GM15510 (cell line): ENCODE measurements around the gene AKAP6.

Source experiments
- POLR2A ChIP-seq: IDR thresholded peaks from 3 replicates; pipeline ENCODE4 v1.6.1; 2011; ENCODE audit warnings: borderline replicate concordance; ENCODE audit not compliant: insufficient read length; ENCODE audit errors: extremely low read depth

The AKAP6 gene

DNA sequence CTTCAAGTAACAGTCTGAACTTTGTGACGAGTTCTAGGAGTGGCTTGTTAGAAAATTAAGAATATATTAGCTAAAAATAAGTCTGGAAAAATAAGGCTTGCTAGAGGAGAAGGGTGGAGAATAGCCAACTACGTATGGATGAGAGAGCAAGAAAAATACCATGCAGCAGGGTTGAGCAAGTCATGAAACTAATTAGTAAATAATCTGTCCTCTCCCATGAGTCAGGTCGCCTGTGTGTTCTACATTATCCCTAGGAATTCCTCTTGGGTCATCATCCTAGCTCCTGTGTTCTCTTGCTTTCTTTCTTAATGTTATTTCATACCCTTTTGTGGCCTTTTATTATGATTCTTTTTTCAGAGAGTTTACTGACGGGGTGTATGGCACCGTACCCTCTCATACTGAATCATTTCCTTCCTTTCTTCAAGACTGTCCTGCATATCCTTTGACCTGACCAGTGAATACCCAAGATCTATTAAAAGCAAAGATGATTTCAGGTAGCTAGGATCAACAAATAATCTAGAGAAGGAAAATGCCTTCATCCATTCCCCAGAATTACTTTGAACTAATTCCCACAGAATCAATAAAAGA lies 432.4 kb downstream of the AKAP6 start:
- no peak for TF ChIP-seq POLR2A

DNA sequence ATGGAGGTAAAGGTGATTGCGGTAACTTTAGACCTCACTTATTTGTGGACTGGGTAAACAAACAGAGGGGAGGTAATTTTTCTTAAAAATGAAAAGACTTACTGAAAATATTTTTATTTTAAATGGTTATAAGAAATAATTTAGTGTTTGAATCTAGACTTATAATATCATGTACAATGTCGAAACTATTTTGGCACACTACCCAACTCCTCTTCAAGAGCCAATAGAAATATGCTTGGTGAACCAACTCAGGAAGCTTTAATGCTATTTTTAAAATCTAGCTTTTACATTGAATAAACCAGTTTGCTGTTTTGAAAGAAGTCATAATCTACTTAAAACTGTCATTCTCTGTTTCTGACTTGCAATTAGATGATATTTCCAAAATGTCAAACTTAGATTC lies 433.8 kb downstream of the AKAP6 start:
- no peak for TF ChIP-seq POLR2A

DNA sequence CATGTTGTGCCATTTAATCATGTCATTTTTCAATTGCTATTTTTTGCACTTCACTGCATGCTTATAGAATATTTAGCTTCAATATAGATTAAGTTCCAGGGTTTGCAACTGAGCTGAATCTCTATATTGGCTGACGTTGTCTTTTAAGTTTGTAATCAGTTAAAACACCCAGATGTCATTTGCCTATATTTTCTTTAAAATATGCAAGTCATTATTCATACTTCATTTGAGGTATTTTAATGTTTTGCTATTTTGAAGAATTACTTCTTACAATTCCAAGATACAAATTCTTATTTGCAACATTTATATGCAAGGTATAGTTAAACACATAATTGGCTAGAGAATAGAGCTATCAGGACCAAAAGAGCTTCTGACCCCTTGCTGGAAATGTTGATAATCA lies 434.6 kb downstream of the AKAP6 start:
- TF ChIP-seq POLR2A, result no peak

DNA sequence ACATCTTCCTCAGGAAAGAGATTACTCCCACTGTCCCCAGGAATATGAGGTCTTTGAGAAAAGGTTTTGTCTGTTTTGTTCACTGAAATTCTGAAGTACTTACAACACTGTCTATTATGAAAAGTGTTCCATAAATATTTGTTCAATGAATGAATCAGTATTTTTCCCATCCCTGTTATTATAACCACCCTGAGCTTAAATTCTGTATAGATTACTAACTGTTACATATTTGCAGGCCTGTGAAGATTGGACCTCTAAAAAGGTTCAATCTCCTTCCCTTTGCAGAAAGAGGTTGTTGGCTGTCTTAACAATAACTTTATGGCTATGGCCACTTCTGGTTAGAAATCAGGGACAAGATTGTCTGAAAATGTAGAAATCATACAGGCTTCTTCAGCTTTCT lies 435.0 kb downstream of the AKAP6 start:
- TF ChIP-seq POLR2A, result no peak

DNA sequence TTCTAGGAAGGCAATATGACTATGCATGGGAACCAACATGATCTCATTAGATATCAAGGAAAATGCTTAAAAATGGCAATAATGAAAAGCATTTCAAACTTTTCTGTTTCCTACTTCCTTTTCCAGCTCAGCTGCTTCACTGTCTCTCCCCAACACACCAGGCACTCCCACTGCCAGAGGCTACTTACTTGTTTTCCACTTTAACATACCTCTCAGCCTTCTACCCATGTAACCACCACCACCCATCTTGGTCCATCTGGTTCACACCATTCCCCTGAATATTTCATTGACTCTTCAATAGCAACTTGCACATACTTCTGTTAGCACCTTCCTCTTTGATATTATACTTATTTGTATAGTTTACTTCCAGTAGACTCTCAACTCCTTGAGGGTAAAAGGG lies 441.3 kb downstream of the AKAP6 start:
- no peak for TF ChIP-seq POLR2A

DNA sequence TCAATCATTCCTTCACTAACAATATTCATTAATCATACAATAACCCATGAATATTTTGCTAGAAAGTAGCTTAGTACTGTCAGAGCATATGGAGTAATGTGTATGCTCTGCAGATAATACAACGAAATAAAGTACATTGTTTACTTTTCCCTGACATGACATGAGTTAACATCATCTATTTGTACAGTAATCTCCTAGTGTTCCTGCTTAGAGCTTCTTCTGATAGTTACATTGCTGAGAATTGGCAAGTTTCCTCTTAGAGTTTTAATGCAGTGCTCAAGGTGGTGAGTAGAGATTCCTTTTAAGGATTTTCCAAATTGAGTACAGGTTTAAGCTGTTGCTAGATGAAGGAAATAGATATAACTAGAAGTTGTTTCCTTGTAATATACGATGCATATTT lies 445.1 kb downstream of the AKAP6 start:
- TF ChIP-seq POLR2A, result no peak

DNA sequence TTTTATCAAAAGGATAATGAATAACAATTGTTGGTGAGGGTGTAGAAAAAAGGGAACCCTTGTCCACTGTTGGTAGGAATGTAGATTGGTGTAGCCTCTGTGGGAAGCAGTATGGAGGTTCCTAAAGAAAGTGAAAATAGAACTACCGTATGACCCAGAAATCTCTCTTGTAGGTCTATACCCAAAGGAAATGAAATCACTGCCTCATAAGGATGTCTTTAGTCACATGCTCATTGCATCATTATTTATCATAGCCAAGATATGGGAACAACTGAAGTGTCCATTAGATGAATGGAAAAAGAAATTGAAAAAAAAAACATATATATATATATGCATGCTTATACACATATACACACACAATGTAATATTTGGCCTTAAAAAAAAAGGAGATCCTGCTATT lies 450.7 kb downstream of the AKAP6 start:
- no peak for TF ChIP-seq POLR2A

DNA sequence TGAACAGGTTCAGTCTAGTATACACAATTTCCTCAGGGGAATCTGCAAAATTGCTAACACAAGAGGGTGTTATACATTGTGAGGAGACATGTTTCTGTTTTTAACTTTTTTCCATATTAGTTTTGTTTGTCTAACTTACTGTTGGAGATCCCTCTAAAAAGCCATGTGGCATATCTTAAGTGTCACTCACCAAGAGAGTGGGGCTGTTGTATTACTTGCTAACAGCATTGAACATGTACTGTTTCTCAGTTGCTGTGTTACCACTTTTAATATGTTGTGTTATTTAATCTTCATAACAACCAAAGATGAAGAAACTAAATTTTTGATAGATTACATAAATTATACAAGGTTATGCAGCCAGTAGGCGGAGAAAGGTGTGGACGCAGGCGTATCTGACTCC lies 455.3 kb downstream of the AKAP6 start:
- no peak for TF ChIP-seq POLR2A

DNA sequence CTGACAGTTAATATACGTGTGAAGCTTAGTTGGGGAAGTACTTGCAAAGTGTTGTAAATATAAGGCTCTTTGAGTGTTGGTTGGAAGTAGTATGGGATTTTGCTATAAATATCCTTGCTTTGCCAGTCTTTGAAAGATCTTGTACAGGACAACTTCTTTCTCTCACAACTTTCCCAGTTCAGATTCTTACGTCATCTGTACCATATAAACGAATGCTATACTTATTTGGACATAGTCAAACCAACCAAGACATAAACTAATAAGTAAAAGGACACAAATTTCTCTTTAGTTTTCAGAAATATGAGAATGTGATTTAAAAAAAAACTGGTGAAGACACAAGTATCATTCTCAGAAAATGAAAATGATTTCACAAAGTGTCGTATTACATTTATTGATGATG lies 456.5 kb downstream of the AKAP6 start:
- no peak for TF ChIP-seq POLR2A

DNA sequence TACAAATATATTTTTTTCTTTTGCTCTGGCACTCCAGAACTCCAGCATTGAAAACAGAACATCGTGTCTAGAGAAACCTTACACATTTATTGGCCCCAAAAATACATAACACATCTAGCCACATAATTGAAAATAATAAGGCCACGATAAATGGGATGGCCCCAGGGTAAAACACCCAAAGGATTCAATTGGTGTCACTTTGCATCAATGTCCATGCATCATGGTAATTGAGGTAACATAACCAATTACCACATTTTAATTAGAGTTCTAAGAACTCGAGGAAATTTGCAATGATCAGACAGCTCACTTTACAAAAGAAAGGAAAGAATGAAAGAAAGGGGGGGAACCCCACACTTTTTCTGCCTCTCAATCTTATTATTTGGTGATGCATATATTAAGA lies 457.8 kb downstream of the AKAP6 start:
- no peak for TF ChIP-seq POLR2A

DNA sequence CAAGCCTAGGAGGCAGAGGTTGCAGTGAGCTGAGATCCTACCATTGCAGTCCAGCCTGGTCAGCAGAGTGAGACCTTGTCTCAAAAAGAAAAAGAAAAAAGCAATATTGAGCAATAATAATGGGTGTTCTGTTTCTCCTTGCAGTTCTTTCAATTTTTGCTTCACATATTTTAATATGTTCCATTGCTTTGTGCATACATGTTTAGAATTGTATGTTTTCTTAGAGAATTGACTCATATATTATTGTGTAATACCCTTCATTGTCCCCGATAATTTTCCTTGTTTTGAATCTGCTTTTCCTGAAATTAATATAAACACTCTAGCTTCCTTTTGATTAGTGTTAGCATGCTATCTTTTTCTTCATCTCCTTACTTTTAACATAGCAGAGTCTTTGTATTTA lies 471.2 kb downstream of the AKAP6 start:
- TF ChIP-seq POLR2A, result no peak

DNA sequence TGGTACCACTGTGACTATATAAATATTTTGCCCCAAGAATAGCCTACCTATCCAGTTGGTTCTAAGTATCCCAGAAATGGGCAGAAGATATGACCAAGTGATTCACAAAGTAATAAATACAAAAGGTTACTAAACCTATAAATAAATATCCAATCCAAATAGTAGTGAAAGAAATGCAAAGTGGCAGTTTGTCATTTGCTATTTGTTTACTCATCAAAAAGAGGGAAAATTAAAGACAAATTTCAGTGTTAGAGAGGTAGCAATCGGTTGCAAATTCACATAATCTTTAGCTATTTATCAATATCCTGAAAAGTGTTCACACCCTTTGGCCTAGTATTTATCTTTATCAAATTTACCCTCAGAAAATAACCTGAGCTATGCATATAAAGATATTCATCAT lies 473.2 kb downstream of the AKAP6 start:
- no peak for TF ChIP-seq POLR2A

DNA sequence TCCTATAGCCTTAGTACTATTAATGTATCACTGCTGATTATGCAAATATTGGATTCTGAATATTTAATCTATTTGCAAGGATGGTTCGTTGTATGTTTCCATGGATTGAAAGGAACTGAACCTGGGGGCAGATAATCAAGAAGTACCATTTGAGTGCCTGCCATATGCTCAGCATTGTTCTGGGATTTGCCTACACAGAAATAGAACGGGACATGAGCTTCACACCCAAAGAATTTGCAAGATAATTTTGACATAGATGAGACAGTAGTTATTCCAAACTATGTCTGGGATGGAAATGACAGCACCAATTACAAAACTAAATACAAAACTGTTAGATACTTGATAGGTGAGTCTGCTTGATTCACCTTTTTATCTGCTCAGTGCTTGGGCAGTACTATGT lies 476.9 kb downstream of the AKAP6 start:
- TF ChIP-seq POLR2A, result no peak

DNA sequence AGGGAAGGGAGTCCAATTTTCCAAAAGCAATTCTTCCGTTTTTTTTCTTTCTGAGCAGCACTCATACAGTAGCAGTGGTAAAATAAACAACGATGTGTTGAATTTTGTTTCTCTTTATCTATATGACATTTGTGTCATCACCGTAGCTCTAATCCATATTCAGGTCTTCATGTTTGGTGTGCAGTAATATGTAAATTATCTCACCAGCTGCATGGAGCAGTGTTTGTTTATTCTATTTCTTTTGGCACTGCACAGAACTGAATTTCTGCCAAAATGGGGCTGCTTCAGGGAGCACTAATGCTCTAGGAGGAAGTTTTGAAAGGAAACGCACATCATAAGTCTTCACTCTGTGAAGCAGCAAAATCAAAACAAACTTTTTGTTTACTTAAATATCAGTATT lies 479.5 kb downstream of the AKAP6 start:
- TF ChIP-seq POLR2A, result no peak

DNA sequence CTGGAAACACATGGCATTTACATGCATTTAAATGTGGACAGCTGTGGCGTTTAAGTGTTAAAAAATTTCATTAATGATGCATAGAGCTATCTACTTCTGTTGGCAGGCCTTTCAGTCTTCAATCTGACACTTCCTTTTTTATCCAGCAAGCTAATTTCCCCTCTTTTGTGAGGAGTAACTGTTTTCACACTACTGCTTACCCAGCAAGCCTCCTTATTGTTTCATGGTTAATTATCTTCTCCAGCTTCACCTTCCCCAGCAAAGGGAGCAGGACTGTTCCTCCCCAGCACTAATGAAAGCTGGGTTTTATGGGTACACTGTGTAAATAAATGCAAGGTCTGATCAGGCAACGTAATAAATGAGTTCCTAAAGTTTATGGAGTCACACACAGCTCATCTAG lies 480.2 kb downstream of the AKAP6 start:
- no peak for TF ChIP-seq POLR2A

DNA sequence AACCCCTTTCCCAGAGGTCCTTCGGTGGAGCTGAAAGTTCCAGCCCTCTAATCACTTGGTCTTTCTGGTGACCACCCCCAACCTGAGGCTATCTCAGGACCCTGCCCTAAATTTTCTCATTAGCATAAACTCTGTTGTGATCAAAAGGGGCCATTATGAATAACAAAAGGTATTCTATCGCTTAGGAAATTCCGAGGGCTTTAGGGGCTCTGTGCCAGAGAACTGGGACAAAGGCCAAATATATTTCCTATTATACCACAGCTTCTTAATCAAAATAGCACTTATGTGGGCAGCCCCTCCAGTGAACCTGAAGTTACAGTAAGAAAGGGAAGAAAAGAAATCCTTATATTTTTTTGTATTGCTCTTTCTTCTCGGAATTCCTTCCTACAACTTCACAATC lies 484.3 kb downstream of the AKAP6 start:
- no peak for TF ChIP-seq POLR2A

DNA sequence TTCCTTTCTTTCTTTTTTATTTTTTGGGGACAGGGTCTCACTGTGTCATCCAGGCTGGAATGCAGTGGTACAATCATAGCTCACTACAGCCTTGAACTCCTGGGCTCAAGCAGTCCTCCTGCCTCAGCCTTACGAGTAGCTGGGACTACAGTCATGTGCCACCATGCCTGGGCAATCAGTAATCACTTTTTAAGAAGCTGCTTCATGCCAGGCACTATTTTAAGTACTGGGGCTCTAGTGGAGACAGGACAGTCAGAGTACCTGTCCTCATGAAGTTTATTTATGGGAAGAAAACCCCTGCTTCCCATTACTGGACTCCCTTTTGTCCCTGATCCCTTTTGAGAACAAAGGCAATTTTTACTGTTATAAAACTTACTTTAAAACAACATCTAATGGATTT lies 485.6 kb downstream of the AKAP6 start:
- TF ChIP-seq POLR2A, result no peak
